Ecto neural progenitor cell (in vitro differentiated cells): Measurements from ENCODE around the gene JAK1.
"Not testable (repeated sequence)": the region's sequence is repeated elsewhere in the genome, so short reads cannot be mapped to it uniquely, and the experiment has no call there.

Source experiments
- DNase-seq: peaks from one replicate; pipeline ENCODE4 v3.0.0-alpha.2; 2018; ENCODE audit warnings: low spot score

Gene JAK1

DNA sequence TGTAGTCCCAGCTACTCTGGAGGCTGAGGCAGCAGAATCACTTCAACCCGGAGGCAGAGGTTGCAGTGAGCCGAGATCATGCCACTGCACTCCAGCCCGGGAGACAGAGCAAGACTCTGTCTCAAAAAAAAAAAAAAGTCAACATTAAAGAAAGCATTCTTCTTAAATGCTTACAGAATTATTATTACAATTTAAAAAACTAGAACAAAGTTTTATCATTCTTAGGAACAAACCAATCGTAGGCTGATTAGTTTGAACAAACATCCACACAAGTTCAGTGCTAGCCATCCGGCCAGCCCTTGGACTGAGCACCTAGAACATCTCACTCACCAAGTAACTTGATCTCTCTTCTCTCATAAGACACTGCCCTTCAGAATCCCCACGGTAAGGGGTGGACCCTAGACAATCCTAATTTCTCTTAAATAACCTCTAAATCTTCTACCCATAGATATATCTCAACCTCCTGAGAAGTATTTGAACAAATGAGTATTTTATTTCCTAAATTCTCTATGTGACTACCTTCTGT is 16.0 kb downstream of the JAK1 start:
- DNase-seq, result no peak

DNA sequence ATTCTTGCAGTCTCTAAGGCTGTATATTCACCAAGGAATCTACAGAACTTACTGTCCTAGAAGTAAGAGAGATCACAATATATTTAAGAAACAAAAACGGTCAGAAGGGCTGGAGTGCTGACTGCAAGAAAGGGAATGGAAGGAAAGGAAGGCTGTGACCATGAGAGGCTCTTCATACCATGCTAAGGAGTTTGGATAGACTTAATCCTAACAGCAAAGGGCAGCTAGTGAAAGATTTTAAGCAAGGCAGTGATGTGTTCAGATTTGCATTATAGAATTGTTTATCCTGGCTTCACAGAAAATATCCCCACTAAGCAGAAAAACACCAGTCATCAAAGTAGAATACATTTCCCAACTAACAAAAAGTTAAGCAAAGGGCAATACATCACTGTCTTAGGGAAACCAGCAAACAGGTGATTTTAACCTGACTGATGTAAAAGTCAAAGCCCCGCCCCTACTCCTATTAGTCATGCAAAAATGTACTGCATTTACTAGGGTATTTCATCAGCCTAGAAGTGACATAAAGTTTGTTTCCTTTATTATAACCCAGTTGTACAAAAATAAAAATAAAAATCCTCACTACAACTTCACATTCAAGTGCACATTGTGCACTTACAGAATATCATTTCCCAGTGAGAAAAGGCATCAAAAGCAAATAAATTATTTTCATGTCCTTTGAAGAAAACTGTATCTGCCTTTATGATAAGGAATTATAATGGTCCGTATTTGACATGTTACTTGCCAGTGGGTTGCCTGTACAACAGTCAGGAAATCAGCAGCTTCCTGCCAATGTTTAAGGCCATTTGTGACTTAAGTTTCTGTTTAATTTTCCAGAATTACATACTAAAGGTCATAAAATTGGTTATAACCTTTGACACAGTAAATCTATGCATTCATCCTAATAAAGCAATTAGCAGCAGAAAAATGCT is 17.2 kb downstream of the JAK1 start:
- no peak for DNase-seq

DNA sequence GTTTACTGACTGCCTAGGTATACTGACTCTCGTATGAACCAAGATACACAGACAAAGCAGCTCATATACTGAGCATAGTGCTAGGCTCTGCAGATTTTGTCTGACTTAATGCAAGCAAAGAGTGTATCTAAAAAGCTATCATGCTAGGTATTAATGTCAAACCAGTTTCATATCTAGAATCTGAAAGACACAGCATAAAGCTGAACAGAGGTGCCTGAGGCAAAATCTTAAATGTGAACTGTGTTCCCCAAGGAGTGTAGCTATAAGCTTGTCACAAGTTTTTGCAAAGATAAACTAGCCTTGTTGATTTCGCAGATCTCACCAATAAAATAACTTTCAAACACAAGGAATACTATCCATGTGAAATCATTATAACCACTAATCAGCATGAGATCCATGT is 18.1 kb downstream of the JAK1 start:
- DNase-seq, result no peak

DNA sequence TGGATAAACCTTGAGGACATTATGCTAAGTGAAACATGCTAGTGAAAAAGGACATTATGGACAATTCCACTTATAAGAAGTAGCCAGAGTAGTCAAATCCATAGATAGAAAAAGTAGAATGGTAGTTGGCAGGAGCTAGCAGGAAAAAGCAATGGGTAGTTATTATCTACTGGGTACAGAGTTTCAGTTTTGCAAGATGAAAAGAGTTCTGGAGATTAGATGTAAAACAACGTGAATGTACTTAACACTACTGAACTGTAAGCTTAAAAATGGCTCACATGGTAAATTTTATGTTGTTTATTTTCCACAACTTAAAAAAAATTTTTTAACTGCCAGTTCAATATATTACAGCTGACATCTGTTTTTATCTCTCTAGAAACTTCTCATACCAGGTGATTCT is 19.4 kb downstream of the JAK1 start:
- DNase-seq, result no peak

GRCh38 chr1:64944913-64945312 is 21.4 kb downstream of the JAK1 start:
- no peak for DNase-seq

GRCh38 chr1:64942675-64943074 is 23.7 kb downstream of the JAK1 start:
- no peak for DNase-seq

GRCh38 chr1:64942118-64942517 is 24.2 kb downstream of the JAK1 start:
- DNase-seq, result no peak

DNA sequence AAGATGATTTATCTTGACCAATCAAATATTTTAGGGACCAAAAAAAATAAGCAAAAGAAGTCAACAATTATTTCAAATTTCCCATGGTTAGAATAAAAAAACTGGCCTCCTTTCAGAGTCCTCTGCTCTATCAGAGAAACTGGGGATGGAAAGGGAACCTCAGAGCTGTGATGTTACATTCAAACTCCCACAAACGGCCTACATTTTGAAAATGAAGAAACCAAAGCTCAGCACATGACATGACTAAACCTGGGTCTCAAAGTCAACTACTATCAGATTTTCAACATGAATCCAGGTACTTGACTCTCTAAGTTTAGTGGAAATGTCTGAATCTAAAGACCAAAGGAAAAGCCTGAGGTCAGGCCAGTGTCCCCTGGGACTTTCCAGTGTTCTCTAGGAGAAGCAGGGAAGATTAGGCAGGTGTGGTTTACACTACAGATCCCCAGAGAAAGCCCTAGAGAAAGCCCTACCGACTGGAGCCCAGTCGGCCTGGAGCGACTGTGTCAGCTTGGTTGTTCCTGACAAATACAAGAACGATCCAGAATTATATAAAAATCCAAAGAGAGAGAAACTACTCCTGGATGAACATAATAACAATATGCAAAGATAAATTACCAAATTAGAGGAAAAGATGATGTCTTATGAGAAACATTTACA is 24.8 kb downstream of the JAK1 start:
- no peak for DNase-seq

GRCh38 chr1:64940025-64940424 is 26.3 kb downstream of the JAK1 start:
- DNase-seq, result no peak

GRCh38 chr1:64938991-64939390 is 27.4 kb downstream of the JAK1 start:
- no peak for DNase-seq

GRCh38 chr1:64936956-64937355 is 29.4 kb downstream of the JAK1 start:
- no peak for DNase-seq

DNA sequence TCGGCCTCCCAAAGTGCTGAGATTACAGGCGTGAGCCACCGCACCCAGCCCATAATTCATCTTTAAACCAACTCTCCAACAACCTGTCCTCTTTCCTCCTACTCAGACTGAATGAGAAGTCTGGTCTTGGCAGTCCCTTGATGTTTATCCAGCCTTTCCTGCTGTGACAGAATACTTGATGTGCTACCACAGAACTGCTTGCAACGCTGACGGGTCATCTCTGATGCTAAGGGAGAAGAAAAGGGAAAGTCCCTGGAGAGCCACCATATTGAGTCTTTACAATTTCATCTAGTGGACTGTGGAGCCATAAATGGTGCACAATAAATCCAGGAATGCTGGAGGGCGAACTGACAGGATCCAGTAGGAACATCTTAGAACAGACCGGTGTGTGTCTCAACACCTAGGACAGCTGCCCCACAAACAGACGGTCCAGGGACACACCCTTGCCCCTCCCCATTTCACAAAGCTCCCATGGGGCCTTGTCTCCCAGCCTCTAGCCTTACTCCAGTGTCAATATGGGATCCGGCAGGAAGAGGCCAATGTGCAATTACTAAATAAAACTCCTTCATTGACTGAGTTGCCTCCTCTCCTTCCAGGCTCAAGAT is 30.7 kb downstream of the JAK1 start:
- no peak for DNase-seq

- DNase-seq, result no peak
These were observed 31.5 kb downstream of the JAK1 start for GRCh38 chr1:64934878-64935275.

DNA sequence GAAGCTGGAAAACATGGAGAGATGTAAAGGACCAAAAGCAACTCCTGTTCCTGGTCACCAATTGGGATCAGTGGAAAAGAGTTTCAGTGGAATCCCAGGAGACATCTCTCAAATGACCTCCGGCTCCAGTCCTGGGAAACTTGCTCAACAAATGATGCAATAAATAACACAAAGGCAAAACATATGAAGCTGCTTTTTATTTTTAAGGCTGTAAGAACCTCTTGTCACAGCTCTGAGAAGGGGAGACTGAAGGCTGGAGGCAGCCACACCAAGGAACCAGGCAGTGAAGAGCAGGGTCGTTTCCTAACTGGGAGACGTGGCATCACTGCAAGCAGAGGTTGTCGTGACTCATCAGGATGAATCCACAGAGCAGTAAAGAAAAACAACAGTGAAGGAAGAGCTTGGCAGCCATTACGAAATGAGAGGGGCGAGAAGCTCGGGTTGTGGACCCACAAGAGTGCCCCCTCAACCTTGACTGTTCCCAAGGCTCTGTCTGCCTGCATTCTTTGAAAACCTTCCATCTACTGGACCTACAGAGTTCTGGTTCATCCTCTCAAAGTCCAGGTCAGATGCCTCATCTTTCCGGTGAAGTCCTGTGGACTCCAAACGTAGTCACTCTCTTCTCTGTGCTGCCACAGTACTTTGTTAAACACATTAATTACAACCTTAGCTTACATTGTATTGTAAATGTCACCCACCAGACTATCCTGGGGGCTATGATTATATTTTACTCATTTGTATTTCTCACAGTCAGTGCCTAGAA is 32.1 kb downstream of the JAK1 start:
- DNase-seq, result no peak

DNA sequence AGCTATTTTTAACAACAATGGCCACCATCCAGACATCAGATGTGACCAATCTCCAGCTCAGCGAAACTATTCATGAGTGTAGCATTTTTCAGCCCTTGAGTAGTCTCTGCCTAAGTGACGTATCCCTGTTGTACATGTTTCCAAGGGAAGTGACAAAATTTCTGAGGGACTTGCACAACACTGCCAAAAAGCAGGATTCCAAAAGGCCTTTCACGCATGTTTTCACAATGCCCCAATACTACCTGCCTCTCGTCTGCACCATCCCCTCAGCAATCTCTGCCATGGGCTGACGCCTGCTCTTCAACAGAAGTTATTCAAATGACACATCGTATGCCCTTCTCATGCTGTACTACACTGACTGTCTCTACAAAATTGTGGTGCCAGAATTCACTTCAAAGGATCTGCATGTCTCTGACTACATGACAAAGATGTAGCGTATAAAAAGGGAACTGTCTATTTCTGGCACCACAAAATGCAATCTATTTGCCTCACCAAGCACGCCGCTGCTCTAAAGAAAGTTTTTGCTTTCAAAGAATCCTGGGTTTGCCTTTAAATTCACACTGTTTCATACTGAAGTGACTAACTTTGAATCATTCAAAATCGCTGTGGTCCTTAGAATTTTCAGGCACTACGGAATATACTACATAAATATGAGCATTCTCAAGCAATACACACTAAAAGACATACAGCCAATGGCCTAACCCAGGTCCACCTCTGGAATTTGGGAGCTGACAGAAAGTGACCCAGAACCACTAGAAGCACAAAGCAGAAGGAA is 32.9 kb downstream of the JAK1 start:
- DNase-seq, result no peak

GRCh38 chr1:64932962-64933295 is 33.4 kb downstream of the JAK1 start:
- DNase-seq, result no peak

DNA sequence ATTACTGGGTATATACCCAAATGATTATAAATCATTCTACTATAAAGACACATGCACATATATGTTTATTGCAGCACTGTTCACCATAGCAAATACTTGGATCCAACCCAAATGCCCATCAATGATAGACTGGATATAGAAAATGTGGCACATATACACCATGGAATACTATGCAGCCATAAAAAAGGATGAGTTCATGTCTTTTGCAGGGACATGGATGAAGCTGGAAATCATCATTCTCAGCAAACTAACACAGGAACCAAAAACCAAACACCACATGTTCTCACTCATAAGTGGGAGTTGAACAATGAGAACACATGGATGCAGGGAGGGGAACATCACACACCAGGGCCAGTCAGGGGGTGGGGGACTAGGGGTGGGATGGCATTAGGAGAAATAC is 35.7 kb downstream of the JAK1 start:
- not testable (repeated sequence) for DNase-seq

- DNase-seq, result no peak
These were observed 37.1 kb downstream of the JAK1 start for GRCh38 chr1:64929221-64929620.

DNA sequence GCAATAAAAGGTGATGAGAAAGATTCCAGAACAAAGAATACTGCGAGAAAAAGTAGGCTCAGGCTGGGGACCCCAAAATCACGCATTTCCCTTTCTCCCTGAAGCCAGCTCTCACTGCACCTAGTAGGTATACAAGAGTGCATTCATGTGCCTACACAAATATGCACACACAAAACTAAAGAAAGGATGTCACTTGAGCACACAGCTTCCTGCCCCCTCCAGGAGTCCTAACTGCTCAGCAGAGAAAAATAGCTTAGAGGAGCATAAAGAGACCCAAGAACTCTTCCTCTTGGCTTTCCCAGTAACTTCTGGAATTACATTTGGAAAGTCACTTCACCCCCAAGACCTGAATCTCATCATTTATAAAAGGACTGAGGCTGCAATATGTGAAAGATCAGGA is 38.0 kb downstream of the JAK1 start:
- no peak for DNase-seq

DNA sequence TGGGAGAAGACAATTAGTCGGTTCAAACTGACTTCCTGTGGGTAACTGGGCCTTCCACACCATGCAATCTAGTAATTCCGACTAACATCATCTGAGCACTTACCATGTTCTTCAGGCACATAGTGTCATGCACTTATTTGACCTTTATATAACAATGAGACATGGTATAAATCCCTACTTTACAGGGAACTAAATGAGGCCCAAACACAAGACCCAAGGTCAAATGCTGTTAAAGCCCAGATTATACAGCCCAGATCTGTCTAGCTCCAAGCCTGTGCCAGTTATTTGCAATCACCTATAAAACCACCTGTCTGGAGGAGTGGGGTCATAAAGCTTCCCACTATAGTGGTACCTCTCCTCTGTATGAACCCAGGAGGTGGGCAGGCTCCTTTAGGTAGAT is 40.8 kb downstream of the JAK1 start:
- no peak for DNase-seq

GRCh38 chr1:64923294-64923718 is 43.0 kb downstream of the JAK1 start:
- no peak for DNase-seq
